Measurements from ENCODE around the gene GSN. TPM values are rescaled to one million over a fixed set of nuclear protein-coding genes. Genes with fewer than 3 reads are reported as not detected.

Gene GSN
- total RNA-seq: over 10,000 TPM in 1 of 4 donors, 1,000 to 10,000 TPM in 3; 3,163 to 12,584 (median 6,723) TPM

- TF ChIP-seq CTCF (IDR thresholded peaks at IDR 0.05; ENCODE audit: low read depth): no peak
Measured at GRCh38 chr9:121267689-121268597, at the start of gene GSN. Gene GSN (plus strand): TSS chr9:121268162. CDS start chr9:121301972, 33,810 bp downstream.

- no peak for TF ChIP-seq CTCF (IDR thresholded peaks at IDR 0.05; ENCODE audit: low read depth)
Measured at GRCh38 chr9:121218357-121219027, 49.5 kb upstream of the GSN start.

GRCh38 chr9:121219530-121219929 is 48.4 kb upstream of the GSN start:
- TF ChIP-seq CTCF (IDR thresholded peaks at IDR 0.05; ENCODE audit: low read depth): no peak

GRCh38 chr9:121220996-121221663 is 46.8 kb upstream of the GSN start:
- no peak for TF ChIP-seq CTCF (IDR thresholded peaks at IDR 0.05; ENCODE audit: low read depth)

GRCh38 chr9:121221664-121222055 is 46.3 kb upstream of the GSN start:
- no peak for TF ChIP-seq CTCF (IDR thresholded peaks at IDR 0.05; ENCODE audit: low read depth)

GRCh38 chr9:121222524-121223171 is 45.3 kb upstream of the GSN start:
- no peak for TF ChIP-seq CTCF (IDR thresholded peaks at IDR 0.05; ENCODE audit: low read depth)

Measured in subcutaneous adipose tissue (tissue), 4 donors.